Right forelimb (tissue), 1 donor: ENCODE measurements around the gene LNX2.

Source experiments
- DNase-seq: peaks from one replicate; pipeline ENCODE4 v3.0.0-alpha.2; 2018

The LNX2 gene

GRCh38 chr13:27605099-27605498, 15.2 kb downstream of the LNX2 start:
- DNase-seq = no peak

- no peak for DNase-seq
Measured at GRCh38 chr13:27601803-27602202, 18.5 kb downstream of the LNX2 start.

- DNase-seq = no peak
Measured at GRCh38 chr13:27601208-27601607, 19.1 kb downstream of the LNX2 start.

DNA sequence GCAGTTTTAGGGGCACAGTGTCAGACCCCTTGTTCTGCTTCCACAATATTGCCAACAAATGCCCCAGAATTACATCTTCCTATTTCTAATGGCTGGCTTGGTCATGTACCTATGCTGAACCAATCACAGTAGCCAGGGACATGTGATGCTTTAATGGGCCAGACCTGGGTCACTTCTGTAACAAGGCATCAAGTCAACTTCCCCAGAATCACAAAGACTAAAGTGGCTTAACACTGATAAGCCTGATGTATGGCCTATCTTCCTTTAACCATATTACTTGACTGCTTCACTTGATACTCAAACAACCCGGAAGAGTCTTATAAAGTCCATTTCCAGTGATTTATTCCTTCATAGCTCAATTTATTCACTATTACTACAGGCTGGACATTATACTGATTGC, 19.6 kb downstream of the LNX2 start:
- DNase-seq = no peak

GRCh38 chr13:27599845-27600553, 20.3 kb downstream of the LNX2 start:
- no peak for DNase-seq

- no peak for DNase-seq
Measured at GRCh38 chr13:27599096-27599495, 21.2 kb downstream of the LNX2 start.

DNA sequence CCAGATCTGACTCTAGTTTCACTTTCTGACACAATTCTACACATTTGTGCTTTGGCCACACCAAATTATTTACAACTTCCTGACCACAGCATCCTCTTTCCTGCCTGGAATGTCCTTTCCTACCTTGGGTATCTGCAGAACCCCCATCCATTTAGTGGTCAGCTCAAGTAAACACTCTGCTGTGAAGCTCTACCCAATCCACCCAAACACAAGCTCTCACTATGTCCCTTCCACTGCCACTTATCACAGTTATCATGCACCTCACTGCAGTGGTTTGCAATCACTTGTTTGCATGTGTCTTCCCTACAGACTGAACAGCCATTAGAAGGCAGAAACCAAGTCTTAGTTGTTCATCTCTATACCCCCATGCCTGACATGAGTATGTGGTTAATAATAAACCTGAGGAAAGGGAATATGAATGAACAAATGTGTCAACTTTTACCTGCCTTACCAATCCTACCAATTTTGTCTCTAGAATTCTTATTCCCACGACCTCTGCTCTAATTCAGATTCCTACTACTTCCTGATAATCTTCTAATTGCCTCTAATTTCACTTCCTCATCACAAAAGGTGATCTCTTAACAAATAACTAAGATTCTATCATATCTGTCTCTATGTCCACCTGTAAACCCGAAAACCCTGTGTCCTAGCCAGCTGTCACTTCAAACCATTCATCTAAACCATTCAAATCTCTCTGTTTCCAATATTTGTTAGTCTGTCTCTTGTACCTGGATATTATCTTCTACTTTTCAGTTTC, 25.1 kb downstream of the LNX2 start:
- no peak for DNase-seq

DNA sequence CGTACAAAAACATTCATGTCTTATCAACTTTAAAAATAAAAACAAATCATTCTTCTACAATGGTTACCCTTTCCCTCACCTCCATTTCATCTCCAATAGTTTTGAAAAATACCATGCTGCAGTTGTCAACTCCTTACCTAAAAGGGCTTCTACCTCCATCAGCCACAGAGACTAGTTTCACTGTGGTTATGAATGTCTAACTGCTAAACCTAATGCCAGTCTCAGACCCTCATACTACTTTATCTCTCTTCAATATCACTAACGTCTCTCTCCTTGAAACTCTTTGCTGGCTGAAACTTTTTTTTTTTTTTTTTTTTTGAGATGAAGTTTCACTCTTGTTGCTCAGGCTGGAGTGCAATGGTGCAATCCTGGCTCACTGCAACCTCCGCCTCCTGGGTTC, 27.1 kb downstream of the LNX2 start:
- no peak for DNase-seq

DNA sequence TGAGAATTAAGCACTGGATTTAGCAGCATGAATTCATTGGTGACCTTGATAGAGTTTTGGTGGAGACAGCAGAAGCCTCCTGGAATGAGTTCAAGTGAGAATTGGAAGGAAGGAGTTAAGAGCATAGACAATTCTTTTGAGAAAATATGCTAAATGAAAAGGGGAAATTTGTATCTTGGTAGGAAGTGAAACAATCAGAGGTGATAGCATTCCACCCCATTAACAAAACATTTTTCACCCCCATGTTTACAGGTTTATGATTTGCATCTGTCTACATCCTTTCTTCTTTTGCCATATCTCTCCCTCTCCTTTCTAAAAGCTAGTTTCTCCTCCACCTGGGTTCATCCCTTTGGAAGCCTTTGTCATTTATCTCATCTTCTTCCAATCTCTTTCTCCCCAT, 27.5 kb downstream of the LNX2 start:
- no peak for DNase-seq

DNA sequence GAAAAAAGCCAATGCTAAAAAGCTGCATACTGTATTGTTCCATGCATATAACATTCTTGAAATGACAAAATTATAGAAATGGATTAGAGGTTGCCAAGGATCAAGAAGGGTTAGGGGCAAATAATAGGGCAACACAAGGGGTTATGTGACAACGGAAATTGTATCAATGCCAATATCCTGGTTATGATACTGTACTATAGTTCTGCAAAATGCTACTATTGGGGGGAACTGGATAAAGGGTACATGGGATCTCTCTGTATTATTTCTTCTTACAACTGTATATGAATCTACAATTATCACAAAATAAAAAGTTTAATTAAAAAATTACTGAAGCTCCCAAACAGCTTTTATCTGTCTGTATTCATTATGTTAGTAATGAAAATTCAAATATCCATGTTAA, 31.9 kb downstream of the LNX2 start:
- DNase-seq = no peak

- DNase-seq = no peak
Measured at GRCh38 chr13:27587095-27587746, 33.1 kb downstream of the LNX2 start.

DNA sequence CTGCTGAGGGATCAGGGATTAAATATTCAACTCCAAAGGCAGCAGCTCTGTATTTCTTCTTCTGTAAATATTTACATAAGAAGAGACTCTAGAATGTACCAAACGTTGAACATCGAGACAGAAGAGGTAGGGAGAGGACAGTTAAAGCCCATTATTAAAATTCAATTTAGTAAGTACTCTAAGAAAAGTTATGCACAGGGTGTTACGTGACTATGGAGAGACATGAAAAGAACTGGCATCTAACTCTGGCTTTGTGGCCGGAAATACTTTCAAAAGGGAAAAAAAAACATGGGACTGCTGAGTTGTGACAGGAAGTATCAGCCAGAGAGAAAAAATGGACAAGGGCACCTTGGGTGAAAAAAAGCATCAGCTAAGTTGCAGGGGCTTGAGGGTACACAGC, 36.7 kb downstream of the LNX2 start:
- DNase-seq = no peak

DNA sequence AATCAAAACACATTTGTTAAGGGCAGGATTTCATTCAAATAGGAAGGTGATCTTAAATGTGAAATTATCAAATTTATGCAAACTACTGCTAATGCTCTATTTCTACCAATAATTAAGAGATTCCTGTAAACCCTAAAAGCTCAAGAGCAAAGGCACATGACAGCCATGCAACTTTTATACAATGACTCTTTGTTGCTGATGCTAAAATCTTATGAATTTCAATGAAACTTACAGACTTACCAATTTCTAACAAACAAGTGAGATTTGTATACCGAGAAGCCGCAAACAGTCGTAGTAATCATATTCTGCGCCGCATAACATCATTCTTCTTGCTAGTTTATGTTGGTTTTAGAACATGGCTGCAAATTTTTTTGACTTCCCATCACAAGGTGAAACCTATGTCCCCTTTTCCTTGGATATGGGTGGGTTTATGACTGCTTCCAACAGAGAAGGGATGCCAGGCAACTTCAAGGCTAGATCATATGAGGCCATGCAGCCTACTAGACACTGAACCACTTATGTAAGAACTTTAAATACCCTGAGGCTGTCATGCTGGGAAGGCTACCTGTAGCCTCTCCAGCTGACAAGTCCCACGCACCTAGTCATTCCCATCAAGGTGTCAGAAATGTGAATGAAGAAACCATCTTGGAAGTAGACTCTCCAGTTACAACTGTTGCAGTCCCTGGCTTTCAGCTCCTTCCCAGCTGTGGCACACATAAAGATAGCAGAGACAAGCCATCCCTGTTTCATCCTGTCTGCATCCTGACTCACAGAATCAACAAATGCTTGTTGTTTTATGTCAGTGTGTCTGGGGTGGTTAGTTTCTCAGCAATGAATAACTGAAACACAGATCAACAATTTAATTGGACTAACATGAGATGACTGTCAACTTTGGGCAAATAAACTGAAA, 42.0 kb downstream of the LNX2 start:
- no peak for DNase-seq

- DNase-seq = no peak
Measured at GRCh38 chr13:27574661-27575060, 45.7 kb downstream of the LNX2 start.

- DNase-seq = no peak
Measured at GRCh38 chr13:27573265-27573664, 47.1 kb downstream of the LNX2 start.

DNA sequence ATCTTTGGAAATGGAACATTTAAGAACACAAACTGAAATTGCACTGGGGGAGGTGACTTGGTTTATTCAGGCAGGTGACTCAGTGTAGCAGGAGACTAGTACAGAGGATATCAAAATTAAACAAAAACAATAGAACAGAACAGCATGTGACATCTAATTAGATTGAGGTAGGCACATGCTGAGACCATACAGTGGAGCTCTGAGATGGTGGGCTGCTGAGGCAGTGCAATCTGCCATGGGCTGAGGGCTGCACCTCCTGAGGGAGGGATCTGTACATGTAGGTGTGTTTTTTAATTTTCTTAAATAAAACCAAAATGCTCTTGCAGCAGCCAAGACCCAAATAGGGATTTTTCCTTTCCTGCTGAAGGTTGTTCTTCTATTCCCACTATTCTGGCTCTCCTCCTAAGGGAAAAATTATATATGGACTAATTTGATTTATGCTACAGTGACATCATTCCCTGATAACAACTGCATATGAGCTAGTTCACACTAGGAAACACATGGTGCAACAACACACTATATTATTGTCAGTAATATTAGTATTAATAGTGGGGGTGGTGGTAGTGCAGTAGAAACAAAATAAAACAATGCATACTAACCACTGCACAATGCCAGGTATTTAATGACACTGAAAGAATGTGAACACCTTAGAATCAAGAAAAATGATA, 48.0 kb downstream of the LNX2 start:
- DNase-seq = no peak

- no peak for DNase-seq
Measured at GRCh38 chr13:27570906-27571305, 49.4 kb downstream of the LNX2 start.

DNA sequence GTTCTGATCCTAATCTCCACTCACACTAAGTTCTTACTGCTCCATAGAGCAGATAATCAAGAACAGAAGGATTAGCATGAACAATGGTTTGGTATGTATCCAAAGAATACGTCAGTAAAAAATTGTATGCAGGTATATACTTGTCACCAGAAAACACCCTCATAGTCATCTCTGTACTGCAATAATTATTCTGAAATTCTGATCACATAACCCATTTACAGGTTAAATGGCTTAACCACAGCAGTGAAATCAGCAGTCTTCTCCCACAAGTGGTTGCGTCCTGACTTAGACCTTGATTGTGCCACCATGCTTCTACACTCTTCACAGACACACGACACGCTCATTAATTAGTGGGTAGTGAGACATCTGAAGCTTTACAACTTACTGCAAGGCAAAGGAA, 50.9 kb downstream of the LNX2 start:
- DNase-seq = no peak

- DNase-seq = no peak
Measured at GRCh38 chr13:27565818-27566217, 54.5 kb downstream of the LNX2 start.

- no peak for DNase-seq
Measured at GRCh38 chr13:27562457-27562856, 57.9 kb downstream of the LNX2 start.

DNA sequence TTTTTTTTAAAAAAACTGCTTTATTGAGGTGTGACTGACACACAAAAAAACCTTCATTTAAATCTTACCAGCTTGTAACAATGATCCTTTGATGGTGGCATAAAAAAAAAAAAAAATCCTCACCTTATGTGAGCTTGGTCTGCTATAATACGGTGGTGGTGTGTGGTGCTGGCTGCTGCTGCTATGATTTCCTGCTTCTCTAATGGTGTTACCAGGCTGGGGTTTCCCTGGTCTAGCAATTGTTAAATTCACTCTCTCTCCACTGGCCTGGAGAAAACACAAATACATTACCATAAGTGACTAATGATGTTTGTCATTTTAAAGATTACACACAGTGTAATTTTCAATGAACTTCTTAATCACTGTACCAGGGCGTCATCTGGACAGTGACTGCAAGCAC, 60.6 kb downstream of the LNX2 start:
- no peak for DNase-seq

DNA sequence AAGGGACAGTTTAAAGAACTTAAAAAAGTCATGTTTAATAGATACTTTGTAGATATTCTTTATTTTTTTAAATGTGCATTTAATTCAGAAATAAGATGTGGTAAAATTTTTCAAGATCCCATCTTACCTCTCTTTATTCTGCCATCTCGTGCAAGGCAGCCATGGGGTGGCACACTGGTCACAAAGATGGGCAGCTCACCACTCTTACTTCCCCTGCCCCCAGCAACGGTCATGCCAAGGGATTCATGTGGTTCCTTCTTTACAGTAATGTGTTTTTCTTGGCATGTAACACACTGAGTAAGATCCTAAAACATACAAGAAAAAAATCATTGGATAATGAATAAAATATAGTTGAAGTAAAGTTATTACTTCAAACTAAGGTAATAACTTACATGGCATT, 64.2 kb downstream of the LNX2 start:
- no peak for DNase-seq

GRCh38 chr13:27551562-27551961, 68.8 kb downstream of the LNX2 start:
- DNase-seq = no peak
